NCI-H345 treated with DMSO at 0.1 percent for 48 hours (cell line): ENCODE measurements around the gene FRAT1.

Source experiments
- DNase-seq: peaks from one replicate; lab custom pipeline; 2025; ENCODE audit not compliant: unreplicated experiment; lab: John Stamatoyannopoulos, UW

The FRAT1 gene

DNA sequence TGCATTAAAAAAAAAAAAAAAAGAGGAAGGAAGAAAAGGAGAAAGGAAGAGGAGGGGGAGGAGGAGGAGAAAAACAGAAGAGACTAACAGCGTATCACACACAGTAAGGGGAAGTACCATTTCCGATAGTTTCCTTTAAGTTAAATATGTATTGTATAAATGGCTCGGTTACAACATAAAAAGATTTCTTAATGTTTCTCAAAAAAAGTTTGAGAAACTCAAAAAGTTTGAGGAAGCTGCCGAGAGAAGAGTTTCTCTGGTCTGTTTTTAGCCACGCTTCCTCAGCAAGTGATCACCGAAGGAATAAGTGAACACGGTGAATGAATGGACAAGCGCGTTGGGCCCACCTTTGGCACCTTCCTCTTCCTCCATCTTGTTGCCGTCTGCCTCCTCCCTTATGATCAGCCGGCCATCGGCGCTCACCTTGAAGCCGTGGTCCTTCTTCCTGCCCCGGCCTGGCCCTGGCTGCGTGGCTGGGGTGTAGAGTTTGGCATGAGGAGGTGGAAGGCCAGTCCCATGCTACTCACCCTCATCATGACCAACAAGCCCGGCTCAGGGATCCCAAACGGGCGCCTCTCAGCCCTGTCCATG, 46.8 kb downstream of the FRAT1 start:
- no peak for DNase-seq

DNA sequence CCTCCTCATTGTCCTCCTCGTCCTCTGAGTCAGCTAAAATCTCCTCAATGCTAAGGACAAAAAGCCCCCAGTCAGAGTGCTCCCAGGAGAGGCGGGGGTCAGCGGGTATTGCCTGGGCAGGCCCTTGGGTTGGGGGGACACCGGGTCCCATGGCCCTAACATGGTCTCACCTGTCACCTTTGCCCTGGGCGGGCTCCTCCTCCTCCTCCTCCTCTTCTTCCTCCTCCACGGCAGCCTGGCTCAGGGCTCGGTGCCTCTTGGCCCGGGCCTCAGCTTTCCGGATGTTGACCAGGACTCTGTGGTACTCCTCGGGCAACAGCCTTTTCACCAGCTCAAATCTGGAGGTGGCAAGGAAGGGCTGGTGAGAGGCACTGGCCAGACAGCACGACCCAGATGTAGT, 47.5 kb downstream of the FRAT1 start:
- DNase-seq, result no peak

DNA sequence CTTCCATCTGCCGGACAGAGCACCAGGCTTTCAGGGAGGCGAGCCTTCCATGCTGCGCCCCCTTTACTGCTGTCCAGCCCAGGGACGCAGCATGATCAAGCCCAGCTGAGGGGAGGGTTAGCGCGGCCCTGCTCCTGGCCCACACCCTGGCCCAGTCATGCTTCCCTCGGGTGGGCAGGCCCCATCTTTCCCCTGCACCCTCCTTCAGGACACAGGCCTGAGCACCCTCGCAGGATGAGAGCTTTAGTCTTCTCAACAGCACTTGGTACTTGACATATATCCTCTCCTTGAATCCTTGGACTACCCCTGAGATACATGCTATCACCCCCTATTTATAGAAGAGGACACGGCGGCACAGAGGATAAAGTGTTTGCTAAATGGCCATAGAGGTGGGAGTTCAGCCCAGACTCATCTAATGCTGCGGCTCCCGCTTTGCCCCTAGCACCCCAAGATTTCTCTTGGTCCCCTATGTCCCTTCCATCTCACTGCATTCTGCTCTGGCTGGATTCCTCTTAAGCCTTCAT, 48.1 kb downstream of the FRAT1 start:
- no peak for DNase-seq
